ENCODE results near the gene GNAQ. TPM values are rescaled to one million over a fixed set of nuclear protein-coding genes. Genes with fewer than 3 reads are reported as not detected.
A peak's percentile ranks its signal among the peaks of the same experiment; 100 is the strongest.

GNAQ gene
- polyA plus RNA-seq, 1 of the 3 experiments (the other 2 are of a cell fraction): 20.9 TPM

DNA sequence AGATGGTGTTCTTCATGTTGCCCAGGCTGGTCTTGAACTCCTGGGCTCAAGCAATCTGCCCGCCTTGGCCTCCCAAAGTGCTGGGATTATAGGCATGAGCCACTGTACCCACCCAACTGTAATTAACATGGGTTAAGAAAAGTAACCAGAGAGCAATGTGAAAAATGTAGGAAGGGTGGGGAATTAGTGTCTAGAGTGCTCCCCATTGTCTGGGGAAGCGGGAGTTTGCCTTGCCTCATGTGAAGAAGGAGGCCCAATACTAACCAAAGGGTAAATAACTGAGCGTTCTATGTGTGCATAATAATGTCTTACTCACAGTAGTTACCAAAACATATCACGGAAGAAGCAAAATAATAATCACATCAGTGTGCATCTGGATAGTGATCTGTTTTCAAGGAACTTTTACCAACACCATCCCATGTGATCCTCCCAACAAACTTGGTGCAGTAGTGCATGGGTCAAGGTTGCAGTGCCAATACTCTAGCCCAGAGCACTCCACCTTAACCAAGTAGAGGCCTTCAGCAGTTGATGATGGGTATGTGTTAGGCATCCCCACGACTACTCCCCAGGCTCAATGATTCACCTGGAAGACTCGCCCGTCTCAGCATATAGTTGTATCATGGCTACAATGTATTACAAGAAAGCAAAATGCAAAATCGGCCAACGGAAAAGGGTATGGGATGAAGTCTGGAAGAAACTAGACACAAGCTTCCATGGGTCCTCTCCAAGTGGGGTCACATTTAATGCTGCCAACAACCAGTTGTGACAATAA lies 26.2 kb downstream of the GNAQ start:
- no peak overlapping the region for H3K27ac ChIP-seq (ENCODE audit: low read depth in 2 of 2, low read length in 1 of 2)
- no peak overlapping the region for H2AFZ ChIP-seq (ENCODE audit: low read depth)
- peaks cover 100% of the 10 kb centered on the region for H3K79me2 ChIP-seq (ENCODE audit: insufficient read depth)
- H3K9me3 ChIP-seq: no peaks in the 10 kb centered on the region
- ChIA-PET CTCF (interaction anchor here (2.2 kb wide), 1 partner anchor 9 kb away, joined by 6 read pairs; no protein-coding TSS in a partner anchor), POLR2A (no interaction called here)
- no peak overlapping the region for H3K4me3 ChIP-seq (ENCODE audit: low read depth in 2 of 2, low read length in 1 of 2)
- no peak overlapping the region for H3K9ac ChIP-seq
- peaks cover 36% of the 10 kb centered on the region for H4K20me1 ChIP-seq (ENCODE audit: insufficient read depth)
- H3K4me2 ChIP-seq: no peak overlapping the region
- no peaks in the 10 kb centered on the region for H3K27me3 ChIP-seq (ENCODE audit: insufficient read depth)
- H3K36me3 ChIP-seq (replicated peaks in 1 of 2; ENCODE audit: control insufficient read depth in 1 of 2, insufficient read depth in 2 of 2, low read length in 1 of 2): no peaks in the 10 kb centered on the region
- H3K9me2 ChIP-seq: no peaks in the 10 kb centered on the region
- DNase-seq: no peak
- peaks cover 15 to 33% of the 10 kb centered on the region in 2 experiments for H3K4me1 ChIP-seq (ENCODE audit: control insufficient read depth in 1 of 2, insufficient read depth in 2 of 2, low read depth in 1 of 2, low read length in 1 of 2)
- 93% methylated on average over 9 of the region's 9 CpGs for WGBS (ENCODE audit: low lambda C conversion rate)
- peaks cover 22% of the 10 kb centered on the region for H3F3A ChIP-seq (replicated peaks; ENCODE audit: insufficient read depth)
- TF ChIP-seq GABPA (IDR thresholded peaks at IDR 0.05; ENCODE audit: low read depth) (no peak), YY1 (IDR thresholded peaks at IDR 0.05; ENCODE audit: low read depth) (no peak), RXRA (IDR thresholded peaks at IDR 0.05; ENCODE audit: borderline replicate concordance, low read depth) (no peak), CHD2 (IDR thresholded peaks at IDR 0.05; ENCODE audit: low read length, partially characterized antibody) (no peak), NRF1 (IDR thresholded peaks at IDR 0.05; ENCODE audit: low read depth, low read length) (no peak), POLR2AphosphoS5 (IDR thresholded peaks at IDR 0.05; ENCODE audit: low read depth, low read length) (no peak), TEAD4 (IDR thresholded peaks at IDR 0.05; ENCODE audit: borderline replicate concordance, insufficient read depth) (no peak), EP300 (IDR thresholded peaks at IDR 0.05; ENCODE audit: borderline replicate concordance in 1 of 2, low read depth in 1 of 2, low read length in 1 of 2) (no peak)
- TF ChIP-seq, protein P1, sequence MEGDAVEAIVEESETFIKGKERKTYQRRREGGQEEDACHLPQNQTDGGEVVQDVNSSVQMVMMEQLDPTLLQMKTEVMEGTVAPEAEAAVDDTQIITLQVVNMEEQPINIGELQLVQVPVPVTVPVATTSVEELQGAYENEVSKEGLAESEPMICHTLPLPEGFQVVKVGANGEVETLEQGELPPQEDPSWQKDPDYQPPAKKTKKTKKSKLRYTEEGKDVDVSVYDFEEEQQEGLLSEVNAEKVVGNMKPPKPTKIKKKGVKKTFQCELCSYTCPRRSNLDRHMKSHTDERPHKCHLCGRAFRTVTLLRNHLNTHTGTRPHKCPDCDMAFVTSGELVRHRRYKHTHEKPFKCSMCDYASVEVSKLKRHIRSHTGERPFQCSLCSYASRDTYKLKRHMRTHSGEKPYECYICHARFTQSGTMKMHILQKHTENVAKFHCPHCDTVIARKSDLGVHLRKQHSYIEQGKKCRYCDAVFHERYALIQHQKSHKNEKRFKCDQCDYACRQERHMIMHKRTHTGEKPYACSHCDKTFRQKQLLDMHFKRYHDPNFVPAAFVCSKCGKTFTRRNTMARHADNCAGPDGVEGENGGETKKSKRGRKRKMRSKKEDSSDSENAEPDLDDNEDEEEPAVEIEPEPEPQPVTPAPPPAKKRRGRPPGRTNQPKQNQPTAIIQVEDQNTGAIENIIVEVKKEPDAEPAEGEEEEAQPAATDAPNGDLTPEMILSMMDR (IDR thresholded peaks at IDR 0.05): no peak

GRCh38 chr9:78004478-78005229 lies 27.0 kb downstream of the GNAQ start:
- ChIA-PET POLR2A (no interaction called here), CTCF (interaction anchor here (0.7 to 2.0 kb wide), 4 partner anchors 11 to 571 kb away, joined by 3 to 5 read pairs (median 3); partner anchors contain the start of gene GNAQ)
- Histone ChIP-seq H4K20me1 (ENCODE audit: insufficient read depth) (peaks cover 34% of the 10 kb centered on the region), H3K4me1 (ENCODE audit: control insufficient read depth in 1 of 2, insufficient read depth in 2 of 2, low read depth in 1 of 2, low read length in 1 of 2) (peaks cover 12 to 30% of the 10 kb centered on the region in 2 experiments), H3K4me2 (no peak overlapping the region), H3K9me3 (no peaks in the 10 kb centered on the region), H3K4me3 (ENCODE audit: low read depth in 2 of 2, low read length in 1 of 2) (no peak overlapping the region), H3K79me2 (ENCODE audit: insufficient read depth) (peaks cover 100% of the 10 kb centered on the region), H2AFZ (ENCODE audit: low read depth) (no peak overlapping the region), H3K27ac (ENCODE audit: low read depth in 2 of 2, low read length in 1 of 2) (no peak overlapping the region), H3K9me2 (no peaks in the 10 kb centered on the region), H3K27me3 (ENCODE audit: insufficient read depth) (no peaks in the 10 kb centered on the region), H3K9ac (no peak overlapping the region), H3K36me3 (replicated peaks in 1 of 2; ENCODE audit: control insufficient read depth in 1 of 2, insufficient read depth in 2 of 2, low read length in 1 of 2) (no peaks in the 10 kb centered on the region), H3F3A (replicated peaks; ENCODE audit: insufficient read depth) (peaks cover 24% of the 10 kb centered on the region)
- 84% methylated on average over 5 of the region's 6 CpGs for WGBS (ENCODE audit: low lambda C conversion rate)
- TF ChIP-seq TAF1 (IDR thresholded peaks at IDR 0.05; ENCODE audit: borderline replicate concordance, low read depth, low read length) (no peak), SMC3 (IDR thresholded peaks at IDR 0.05; ENCODE audit: low read depth, low read length) (0 out of 2 replicates have a peak, but pooled peaks have one; percentile 14)
- TF ChIP-seq, protein P1 (IDR thresholded peaks at IDR 0.05): peak; percentile 51
- no peak for DNase-seq

Data from SK-N-SH (cell line).